Measurements from ENCODE around the gene TEKT1.
A peak's percentile ranks its signal among the peaks of the same experiment; 100 is the strongest.

The TEKT1 gene

DNA sequence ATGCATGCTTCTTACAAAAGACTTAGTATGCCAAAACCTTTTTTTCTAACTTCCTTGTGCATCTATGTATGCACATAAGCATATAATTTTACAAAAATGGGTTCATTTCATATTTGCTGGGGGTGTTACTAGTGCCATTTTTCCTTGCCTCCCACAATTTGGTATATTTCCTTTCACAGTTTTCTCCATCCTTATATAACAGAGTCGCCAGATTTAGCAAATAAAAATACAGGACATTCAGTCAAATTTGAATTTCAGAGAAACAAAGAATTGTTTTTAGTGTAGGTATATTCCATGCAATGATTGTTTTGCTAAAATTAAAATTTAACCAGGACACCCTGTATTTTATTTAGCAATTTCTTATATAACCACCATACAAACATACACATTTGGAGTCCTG lies 59.5 kb downstream of the TEKT1 start:
- H3K4me2 ChIP-seq (ENCODE audit: low read length, poor library complexity, severe bottlenecking): no peak overlapping the region
- no peak overlapping the region for H4K91ac ChIP-seq (ENCODE audit: low read length)
- H3K79me1 ChIP-seq (replicated peaks; ENCODE audit: low read length, poor library complexity, severe bottlenecking): no peaks in the 10 kb centered on the region
- peaks cover 18 to 21% of the 10 kb centered on the region in 2 experiments for H3K27me3 ChIP-seq (ENCODE audit: control insufficient read depth in 1 of 2, insufficient read depth in 1 of 2, low read length in 2 of 2)
- no peak overlapping the region for H3K18ac ChIP-seq (ENCODE audit: low read depth in 1 of 2, low read length in 2 of 2)
- no peak overlapping the region for H2BK12ac ChIP-seq (ENCODE audit: low read length in 2 of 2)
- H3K23ac ChIP-seq (ENCODE audit: low read length in 2 of 2): no peak overlapping the region
- H3K9me3 ChIP-seq (ENCODE audit: control insufficient read depth, low read length): peaks cover 69% of the 10 kb centered on the region
- H3K27ac ChIP-seq (ENCODE audit: low read length, poor library complexity, severe bottlenecking): no peak overlapping the region
- WGBS: no CpG with 5 or more reads among the region's 1 CpG
- no peaks in the 10 kb centered on the region for H3K4me1 ChIP-seq (ENCODE audit: control insufficient read depth, insufficient read depth, low read depth, low read length)
- no peak overlapping the region for H4K8ac ChIP-seq (ENCODE audit: low read length)
- no peak overlapping the region for H3K4me3 ChIP-seq (ENCODE audit: insufficient read depth in 1 of 2, low read depth in 1 of 2, low read length in 2 of 2)
- H3K36me3 ChIP-seq (ENCODE audit: control insufficient read depth in 1 of 2, insufficient read depth in 2 of 2, low read depth in 1 of 2, low read length in 2 of 2): peaks cover 0 to 75% of the 10 kb centered on the region in 2 experiments
- H3K14ac ChIP-seq (ENCODE audit: low read length in 2 of 2): no peak overlapping the region
- H3K9ac ChIP-seq (ENCODE audit: low read length): no peak overlapping the region
- no peak overlapping the region for H2BK120ac ChIP-seq (ENCODE audit: low read depth, low read length)
- no peak overlapping the region for H2BK5ac ChIP-seq (ENCODE audit: low read depth, low read length, poor library complexity, severe bottlenecking)
- no peak overlapping the region for H2AFZ ChIP-seq (ENCODE audit: low read depth, low read length)
- H3K4ac ChIP-seq (ENCODE audit: low read depth in 1 of 2, low read length in 2 of 2): no peak overlapping the region
- H2BK15ac ChIP-seq (ENCODE audit: low read depth, poor library complexity, severe bottlenecking): no peak overlapping the region
- DNase-seq: no peak
- no peak overlapping the region for H2AK5ac ChIP-seq (ENCODE audit: low read length, severe bottlenecking)

DNA sequence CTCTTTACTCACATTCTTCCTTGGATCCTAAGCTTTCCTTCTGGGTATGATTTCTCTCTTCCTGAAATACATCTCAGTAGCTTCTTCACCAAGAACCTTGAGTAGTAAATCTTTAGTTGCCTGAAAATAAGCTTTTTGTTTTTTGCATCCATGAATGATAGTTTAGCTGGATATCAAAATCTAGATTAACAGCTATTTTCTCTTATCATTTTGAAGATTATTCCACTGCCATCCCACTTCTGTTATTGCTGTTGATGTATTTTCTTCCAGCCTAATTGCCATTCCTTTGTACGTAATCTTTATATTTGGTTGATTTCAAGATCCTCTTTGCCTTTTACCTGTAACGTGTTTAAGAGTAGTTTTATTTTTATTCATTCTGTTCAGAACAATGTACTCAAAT lies 63.1 kb downstream of the TEKT1 start:
- no peak for DNase-seq
- H3K4ac ChIP-seq (ENCODE audit: low read depth in 1 of 2, low read length in 2 of 2): no peak overlapping the region
- no peak overlapping the region for H3K27ac ChIP-seq (ENCODE audit: low read length, poor library complexity, severe bottlenecking)
- H3K14ac ChIP-seq (ENCODE audit: low read length in 2 of 2): no peak overlapping the region
- H4K8ac ChIP-seq (ENCODE audit: low read length): no peak overlapping the region
- H3K36me3 ChIP-seq (ENCODE audit: control insufficient read depth in 1 of 2, insufficient read depth in 2 of 2, low read depth in 1 of 2, low read length in 2 of 2): peaks cover 0 to 97% of the 10 kb centered on the region in 2 experiments
- no peak overlapping the region for H3K18ac ChIP-seq (ENCODE audit: low read depth in 1 of 2, low read length in 2 of 2)
- H3K4me3 ChIP-seq (ENCODE audit: insufficient read depth in 1 of 2, low read depth in 1 of 2, low read length in 2 of 2): peak overlapping the region in 1 of 2 experiments; percentile 36
- no peak overlapping the region for H2BK15ac ChIP-seq (ENCODE audit: low read depth, poor library complexity, severe bottlenecking)
- H4K91ac ChIP-seq (ENCODE audit: low read length): no peak overlapping the region
- H3K4me2 ChIP-seq (ENCODE audit: low read length, poor library complexity, severe bottlenecking): no peak overlapping the region
- H2BK12ac ChIP-seq (ENCODE audit: low read length in 2 of 2): no peak overlapping the region
- no peak overlapping the region for H3K23ac ChIP-seq (ENCODE audit: low read length in 2 of 2)
- no CpG with 5 or more reads among the region's 2 CpGs for WGBS
- H2BK5ac ChIP-seq (ENCODE audit: low read depth, low read length, poor library complexity, severe bottlenecking): no peak overlapping the region
- peaks cover 64% of the 10 kb centered on the region for H3K9me3 ChIP-seq (ENCODE audit: control insufficient read depth, low read length)
- no peak overlapping the region for H2AFZ ChIP-seq (ENCODE audit: low read depth, low read length)
- no peaks in the 10 kb centered on the region for H3K79me1 ChIP-seq (replicated peaks; ENCODE audit: low read length, poor library complexity, severe bottlenecking)
- no peak overlapping the region for H2BK120ac ChIP-seq (ENCODE audit: low read depth, low read length)
- no peak overlapping the region for H2AK5ac ChIP-seq (ENCODE audit: low read length, severe bottlenecking)
- no peak overlapping the region for H3K9ac ChIP-seq (ENCODE audit: low read length)
- H3K27me3 ChIP-seq (ENCODE audit: control insufficient read depth in 1 of 2, insufficient read depth in 1 of 2, low read length in 2 of 2): peaks cover 0 to 10% of the 10 kb centered on the region in 2 experiments
- H3K4me1 ChIP-seq (ENCODE audit: control insufficient read depth, insufficient read depth, low read depth, low read length): no peaks in the 10 kb centered on the region

DNA sequence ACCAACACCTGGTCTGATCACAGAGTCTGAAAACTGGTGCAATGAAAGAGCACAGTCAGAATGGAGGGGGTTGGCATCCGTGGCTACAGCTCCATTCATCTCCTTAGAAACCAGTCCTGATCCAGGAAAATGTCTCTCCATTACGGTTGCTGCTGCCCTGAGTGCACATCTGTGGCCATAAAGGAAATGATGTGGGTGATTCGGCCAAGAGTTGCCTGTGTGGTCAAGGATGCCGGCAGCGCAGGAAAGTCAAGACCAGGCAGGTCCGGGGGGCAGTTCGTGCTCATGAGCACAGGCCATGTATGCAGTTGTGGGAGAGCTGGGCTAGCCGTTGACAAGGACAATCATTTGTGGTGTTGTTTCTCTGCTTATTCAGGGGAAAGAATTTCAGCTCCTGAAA lies 69.8 kb downstream of the TEKT1 start:
- Histone ChIP-seq H3K23ac (ENCODE audit: low read length in 2 of 2) (no peak overlapping the region), H3K4me1 (ENCODE audit: control insufficient read depth, insufficient read depth, low read depth, low read length) (no peaks in the 10 kb centered on the region), H3K27ac (ENCODE audit: low read length, poor library complexity, severe bottlenecking) (no peak overlapping the region), H3K9ac (ENCODE audit: low read length) (no peak overlapping the region), H4K91ac (ENCODE audit: low read length) (no peak overlapping the region), H2AFZ (ENCODE audit: low read depth, low read length) (no peak overlapping the region), H3K14ac (ENCODE audit: low read length in 2 of 2) (no peak overlapping the region), H3K4me2 (ENCODE audit: low read length, poor library complexity, severe bottlenecking) (no peak overlapping the region), H3K9me3 (ENCODE audit: control insufficient read depth, low read length) (peaks cover 9% of the 10 kb centered on the region), H3K79me1 (replicated peaks; ENCODE audit: low read length, poor library complexity, severe bottlenecking) (no peaks in the 10 kb centered on the region), H2AK5ac (ENCODE audit: low read length, severe bottlenecking) (no peak overlapping the region), H3K4ac (ENCODE audit: low read depth in 1 of 2, low read length in 2 of 2) (no peak overlapping the region), H3K18ac (ENCODE audit: low read depth in 1 of 2, low read length in 2 of 2) (no peak overlapping the region), H2BK5ac (ENCODE audit: low read depth, low read length, poor library complexity, severe bottlenecking) (no peak overlapping the region), H2BK12ac (ENCODE audit: low read length in 2 of 2) (no peak overlapping the region), H3K27me3 (ENCODE audit: control insufficient read depth in 1 of 2, insufficient read depth in 1 of 2, low read length in 2 of 2) (peaks cover 0 to 10% of the 10 kb centered on the region in 2 experiments), H2BK15ac (ENCODE audit: low read depth, poor library complexity, severe bottlenecking) (no peak overlapping the region), H3K4me3 (ENCODE audit: insufficient read depth in 1 of 2, low read depth in 1 of 2, low read length in 2 of 2) (no peak overlapping the region), H3K36me3 (ENCODE audit: control insufficient read depth in 1 of 2, insufficient read depth in 2 of 2, low read depth in 1 of 2, low read length in 2 of 2) (peaks cover 0 to 84% of the 10 kb centered on the region in 2 experiments), H4K8ac (ENCODE audit: low read length) (no peak overlapping the region), H2BK120ac (ENCODE audit: low read depth, low read length) (no peak overlapping the region)
- 91% methylated on average over 7 of the region's 8 CpGs for WGBS
- DNase-seq: no peak

DNA sequence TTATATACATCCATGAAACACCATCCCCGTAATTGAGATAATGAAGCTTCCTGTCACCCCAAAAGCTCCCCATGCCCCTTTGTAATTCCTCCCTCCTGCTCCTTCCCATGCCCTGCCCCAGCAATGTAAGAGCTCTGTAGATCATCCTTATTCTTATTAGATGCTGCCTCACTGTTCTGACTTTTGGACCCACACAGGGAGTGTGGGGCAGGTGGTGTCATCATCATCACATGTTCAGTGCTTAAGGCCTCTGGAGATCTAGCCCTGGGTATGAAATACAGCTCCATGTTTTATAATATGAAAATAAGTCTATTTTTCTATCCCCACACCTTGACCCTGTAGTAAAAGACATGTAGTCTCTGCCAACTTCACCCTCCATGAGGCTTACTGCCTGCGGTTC lies 73.8 kb downstream of the TEKT1 start:
- no peak overlapping the region for H4K91ac ChIP-seq (ENCODE audit: low read length)
- H3K79me1 ChIP-seq (replicated peaks; ENCODE audit: low read length, poor library complexity, severe bottlenecking): no peaks in the 10 kb centered on the region
- no peak overlapping the region for H3K14ac ChIP-seq (ENCODE audit: low read length in 2 of 2)
- H3K27ac ChIP-seq (ENCODE audit: low read length, poor library complexity, severe bottlenecking): no peak overlapping the region
- no peak overlapping the region for H2BK120ac ChIP-seq (ENCODE audit: low read depth, low read length)
- no peaks in the 10 kb centered on the region for H3K9me3 ChIP-seq (ENCODE audit: control insufficient read depth, low read length)
- H2AK5ac ChIP-seq (ENCODE audit: low read length, severe bottlenecking): no peak overlapping the region
- no peak overlapping the region for H4K8ac ChIP-seq (ENCODE audit: low read length)
- H3K27me3 ChIP-seq (ENCODE audit: control insufficient read depth in 1 of 2, insufficient read depth in 1 of 2, low read length in 2 of 2): no peaks in the 10 kb centered on the region
- peaks cover 0 to 47% of the 10 kb centered on the region in 2 experiments for H3K36me3 ChIP-seq (ENCODE audit: control insufficient read depth in 1 of 2, insufficient read depth in 2 of 2, low read depth in 1 of 2, low read length in 2 of 2)
- no peak overlapping the region for H3K23ac ChIP-seq (ENCODE audit: low read length in 2 of 2)
- no peak overlapping the region for H3K9ac ChIP-seq (ENCODE audit: low read length)
- no peak overlapping the region for H3K4me2 ChIP-seq (ENCODE audit: low read length, poor library complexity, severe bottlenecking)
- no peak overlapping the region for H3K18ac ChIP-seq (ENCODE audit: low read depth in 1 of 2, low read length in 2 of 2)
- H2BK12ac ChIP-seq (ENCODE audit: low read length in 2 of 2): no peak overlapping the region
- H2AFZ ChIP-seq (ENCODE audit: low read depth, low read length): no peak overlapping the region
- H3K4me1 ChIP-seq (ENCODE audit: control insufficient read depth, insufficient read depth, low read depth, low read length): peaks cover 2% of the 10 kb centered on the region
- H3K4me3 ChIP-seq (ENCODE audit: insufficient read depth in 1 of 2, low read depth in 1 of 2, low read length in 2 of 2): no peak overlapping the region
- no peak for DNase-seq
- H2BK15ac ChIP-seq (ENCODE audit: low read depth, poor library complexity, severe bottlenecking): no peak overlapping the region
- 96% methylated on average over 2 of the region's 2 CpGs for WGBS
- H2BK5ac ChIP-seq (ENCODE audit: low read depth, low read length, poor library complexity, severe bottlenecking): no peak overlapping the region
- H3K4ac ChIP-seq (ENCODE audit: low read depth in 1 of 2, low read length in 2 of 2): no peak overlapping the region
